Lower leg skin (tissue), 4 donors: ENCODE measurements around the gene PRF1. TPM values are rescaled to one million over a fixed set of nuclear protein-coding genes. Genes with fewer than 3 reads are reported as not detected.

Source experiments
- DNase-seq, 2 donors: peaks; one replicate each; pipeline ENCODE4 v3.0.0-alpha.2; 2019; ENCODE audit warnings: low spot score in 2 of 2
- H3K4me3 ChIP-seq: fragments of 200-600 bp; sonication (generic); 2 replicates; pipeline ENCODE4 v1.5.1; 2017; ENCODE audit warnings: mild to moderate bottlenecking, low read depth; ENCODE audit not compliant: poor library complexity, severe bottlenecking
- POLR2A ChIP-seq, 2 donors: fragments of 450-650 bp; IDR thresholded peaks; one replicate each; pipeline ENCODE4 v1.6.1; 2016 to 2017; ENCODE audit warnings: antibody characterized with exemption in 2 of 2, mild to moderate bottlenecking in 1 of 2, moderate library complexity in 1 of 2
- WGBS, 2 donors: methylation state at CpG; one replicate each; pipeline ENCODE4 v1.1.5; 2018; 5-methylcytosine and 5-hydroxymethylcytosine counted together
- intact Hi-C: fragments of 100-400 bp; cut with DNase I; formaldehyde crosslinking; loops from one replicate; pipeline ENCODE4 v1.15.0; 2023; ENCODE audit warnings: low total_unique reads
- total RNA-seq, 4 donors: library from RNA; depleted of rRNA; stranded (reverse); fragments of >200 nt; gene quantifications; one replicate each; pipeline ENCODE4 v1.1.0, GENCODE V29; 2016
- TF ChIP-seq, protein P1 (sequence below), 3 donors: fragments of 450-650 bp; IDR thresholded peaks; one replicate each; pipeline ENCODE4 v1.5.1; 2016; ENCODE audit warnings: antibody characterized with exemption in 3 of 3, mild to moderate bottlenecking in 3 of 3, moderate library complexity in 2 of 3

Gene PRF1
- total RNA-seq, 4 donors from 2014 or later, result 0.36 to 1.4 (median 1.1) TPM

DNA sequence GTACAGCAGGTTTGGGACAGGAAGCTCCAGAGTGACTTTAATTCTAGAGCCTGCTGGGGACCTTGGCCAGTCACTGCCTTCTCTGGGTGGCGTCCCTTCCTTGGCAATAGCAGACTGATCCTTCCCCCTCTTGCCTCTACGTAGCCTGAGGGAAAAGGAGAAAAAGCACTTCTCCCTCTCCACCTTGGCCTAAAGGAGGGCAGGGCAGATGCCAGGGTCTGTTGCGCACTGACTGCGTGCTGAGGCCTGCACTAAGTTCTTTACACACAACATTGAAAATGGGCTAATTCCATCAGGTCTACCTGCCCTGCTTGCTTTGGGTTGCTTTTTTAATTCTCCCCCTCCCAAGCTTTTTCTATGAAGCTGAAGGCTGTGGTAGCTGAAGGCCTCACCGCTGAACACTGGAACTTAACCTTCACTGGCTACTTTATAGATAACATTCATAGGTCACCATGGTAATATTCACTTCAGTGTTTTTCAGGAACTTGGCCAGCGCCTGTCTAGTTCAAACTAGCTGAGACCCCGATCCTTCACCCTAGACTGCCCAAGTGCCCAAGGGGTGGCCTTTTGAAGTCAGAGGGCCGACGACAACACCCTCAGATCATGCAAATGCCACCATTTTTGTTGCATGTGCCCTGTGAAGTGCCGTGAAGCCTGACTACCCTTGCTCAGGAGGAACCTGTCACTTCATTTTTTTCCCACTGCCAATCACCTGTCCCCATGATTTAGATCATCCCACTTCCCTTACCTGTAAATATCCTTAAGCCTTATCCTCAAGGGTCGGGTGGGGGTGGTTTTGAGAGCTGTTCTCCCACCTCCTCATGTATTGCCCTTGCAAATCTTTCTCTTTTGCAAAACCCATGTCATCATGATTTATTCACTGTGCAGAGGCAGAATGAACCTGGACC lies 28.7 kb downstream of the PRF1 start:
- DNase-seq, result no peak
- intact Hi-C loops, result no loop called here
- TF ChIP-seq, protein P1, sequence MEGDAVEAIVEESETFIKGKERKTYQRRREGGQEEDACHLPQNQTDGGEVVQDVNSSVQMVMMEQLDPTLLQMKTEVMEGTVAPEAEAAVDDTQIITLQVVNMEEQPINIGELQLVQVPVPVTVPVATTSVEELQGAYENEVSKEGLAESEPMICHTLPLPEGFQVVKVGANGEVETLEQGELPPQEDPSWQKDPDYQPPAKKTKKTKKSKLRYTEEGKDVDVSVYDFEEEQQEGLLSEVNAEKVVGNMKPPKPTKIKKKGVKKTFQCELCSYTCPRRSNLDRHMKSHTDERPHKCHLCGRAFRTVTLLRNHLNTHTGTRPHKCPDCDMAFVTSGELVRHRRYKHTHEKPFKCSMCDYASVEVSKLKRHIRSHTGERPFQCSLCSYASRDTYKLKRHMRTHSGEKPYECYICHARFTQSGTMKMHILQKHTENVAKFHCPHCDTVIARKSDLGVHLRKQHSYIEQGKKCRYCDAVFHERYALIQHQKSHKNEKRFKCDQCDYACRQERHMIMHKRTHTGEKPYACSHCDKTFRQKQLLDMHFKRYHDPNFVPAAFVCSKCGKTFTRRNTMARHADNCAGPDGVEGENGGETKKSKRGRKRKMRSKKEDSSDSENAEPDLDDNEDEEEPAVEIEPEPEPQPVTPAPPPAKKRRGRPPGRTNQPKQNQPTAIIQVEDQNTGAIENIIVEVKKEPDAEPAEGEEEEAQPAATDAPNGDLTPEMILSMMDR (IDR thresholded peaks at IDR 0.05), result no peak
- TF ChIP-seq POLR2A (IDR thresholded peaks at IDR 0.05), result no peak
- 71 to 77% methylated on average over 11 of the region's 11 CpGs for WGBS, 2 donors
- no peak overlapping the region for H3K4me3 ChIP-seq

DNA sequence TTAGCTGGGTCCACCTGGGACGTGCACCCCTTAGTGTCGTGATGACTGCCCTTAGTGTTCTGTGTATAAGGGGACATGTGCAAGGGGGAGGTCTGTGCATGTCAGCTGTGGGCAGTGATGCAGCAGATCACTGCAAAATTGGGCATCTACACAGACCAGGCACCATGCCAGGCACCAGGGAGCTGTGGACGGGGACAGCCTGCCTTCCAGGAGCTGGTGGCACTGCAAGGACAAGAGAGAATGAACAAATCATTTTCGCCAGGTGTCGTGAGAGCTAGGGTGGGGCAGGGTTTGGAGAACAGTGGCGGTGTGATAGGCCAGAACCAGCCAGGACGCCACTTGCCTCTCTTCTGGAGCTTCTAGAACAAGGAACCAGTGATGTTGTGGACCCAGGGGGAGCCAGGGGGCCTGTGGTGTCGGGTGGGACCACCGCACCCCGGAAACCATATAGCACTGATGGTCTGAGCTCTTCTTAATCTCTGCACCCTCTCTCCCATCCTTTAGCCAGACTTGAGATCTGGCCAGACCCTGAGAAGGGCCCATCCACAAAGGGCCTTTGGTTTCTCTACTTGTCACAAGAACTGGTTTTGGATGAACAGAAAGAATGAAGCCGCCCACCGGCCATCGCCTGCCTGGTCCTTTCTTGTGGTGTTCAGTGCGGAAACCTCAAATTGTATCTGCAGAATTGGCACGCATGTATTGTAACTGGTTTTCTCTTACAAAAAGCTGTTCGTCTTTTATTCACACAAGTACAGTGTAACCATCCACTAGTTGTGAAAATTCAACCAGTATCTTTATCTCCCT lies 30.7 kb downstream of the PRF1 start:
- no peak overlapping the region for H3K4me3 ChIP-seq
- no peak for DNase-seq
- no peak for TF ChIP-seq POLR2A (IDR thresholded peaks at IDR 0.05)
- TF ChIP-seq, protein P1 (IDR thresholded peaks at IDR 0.05), result no peak
- WGBS, 2 donors, result 81 to 82% methylated on average over 16 of the region's 16 CpGs
- intact Hi-C loops, result no loop called here

DNA sequence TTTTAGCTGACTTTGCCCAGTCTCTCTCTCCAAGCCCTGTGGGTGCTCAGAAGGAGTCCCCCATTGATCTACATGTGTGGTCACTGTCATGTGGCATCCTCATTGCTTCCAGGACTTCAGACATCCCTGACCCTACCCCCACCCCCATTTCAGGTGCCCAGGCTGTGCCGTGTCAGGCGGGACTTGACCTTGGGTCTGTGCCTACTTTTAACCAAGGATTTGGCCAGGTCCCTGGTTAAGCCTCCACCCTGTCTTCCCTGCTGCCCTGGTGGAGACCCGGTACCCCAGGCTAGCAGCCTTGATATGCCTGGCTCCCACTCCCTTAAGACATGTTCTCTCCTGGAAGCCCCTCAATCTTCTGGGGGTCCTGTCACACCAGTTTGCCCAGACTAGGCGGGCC lies 31.3 kb downstream of the PRF1 start:
- intact Hi-C loops, result no loop called here
- WGBS, 2 donors, result 68 to 78% methylated on average over 4 of the region's 4 CpGs
- no peak for TF ChIP-seq POLR2A (IDR thresholded peaks at IDR 0.05)
- TF ChIP-seq, protein P1 (IDR thresholded peaks at IDR 0.05), result no peak
- DNase-seq, result no peak
- H3K4me3 ChIP-seq, result no peak overlapping the region

- TF ChIP-seq, protein P1 (IDR thresholded peaks at IDR 0.05), result no peak
- no peak for TF ChIP-seq POLR2A (IDR thresholded peaks at IDR 0.05)
- 90 to 97% methylated on average over 6 of the region's 7 CpGs for whole genome bisulfite sequencing, 2 donors
- DNase-seq, result no peak
- H3K4me3 ChIP-seq, result no peak overlapping the region
- intact Hi-C loops, result no loop called here
Measured at GRCh38 chr10:70568781-70569495, 33.6 kb downstream of the PRF1 start.

DNA sequence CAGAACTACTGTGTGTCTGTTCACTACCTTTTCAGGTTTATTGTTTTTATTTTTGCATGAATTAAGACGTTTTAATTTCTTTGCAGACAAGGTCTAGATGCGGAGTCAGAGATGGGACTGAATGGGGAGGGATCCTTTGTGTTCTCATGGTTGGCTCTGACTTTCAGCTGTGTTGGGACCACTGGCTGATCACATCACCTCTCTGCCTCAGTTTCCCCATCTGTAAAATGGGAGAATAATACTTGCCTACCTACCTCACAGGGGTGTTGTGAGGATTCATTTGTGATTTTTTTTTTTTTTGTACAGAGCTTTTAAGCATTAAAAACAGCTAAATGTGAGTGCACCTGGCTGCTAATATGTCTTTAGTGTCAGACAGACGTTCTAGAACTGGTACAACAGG lies 34.4 kb downstream of the PRF1 start:
- DNase-seq, result no peak
- TF ChIP-seq, protein P1 (IDR thresholded peaks at IDR 0.05), result no peak
- no peak for TF ChIP-seq POLR2A (IDR thresholded peaks at IDR 0.05)
- H3K4me3 ChIP-seq, result no peak overlapping the region
- 84 to 90% methylated on average over 3 of the region's 3 CpGs for WGBS, 2 donors
- intact Hi-C loops, result no loop called here
